Midbrain (tissue), 1 donor: ENCODE results near the gene APOLD1.

Experiments
- DNase-seq: peaks from one replicate; lab custom pipeline; 2025; lab: John Stamatoyannopoulos, UW

APOLD1 gene

GRCh38 chr12:12839873-12840579 lies 54.6 kb downstream of the APOLD1 start:
- no peak for DNase-seq

GRCh38 chr12:12840580-12840899 lies 55.1 kb downstream of the APOLD1 start:
- no peak for DNase-seq
